Lower leg skin (tissue), 3 donors: Measurements from ENCODE around the gene MPZL2.

Source experiments
- POLR2A ChIP-seq, 2 donors: fragments of 450-650 bp; IDR thresholded peaks; one replicate each; pipeline ENCODE4 v1.6.1; 2016 to 2017; ENCODE audit warnings: antibody characterized with exemption in 2 of 2, mild to moderate bottlenecking in 1 of 2, moderate library complexity in 1 of 2
- TF ChIP-seq, protein P1 (sequence below), 3 donors: fragments of 450-650 bp; IDR thresholded peaks; one replicate each; pipeline ENCODE4 v1.5.1; 2016; ENCODE audit warnings: antibody characterized with exemption in 3 of 3, mild to moderate bottlenecking in 3 of 3, moderate library complexity in 2 of 3

DNA sequence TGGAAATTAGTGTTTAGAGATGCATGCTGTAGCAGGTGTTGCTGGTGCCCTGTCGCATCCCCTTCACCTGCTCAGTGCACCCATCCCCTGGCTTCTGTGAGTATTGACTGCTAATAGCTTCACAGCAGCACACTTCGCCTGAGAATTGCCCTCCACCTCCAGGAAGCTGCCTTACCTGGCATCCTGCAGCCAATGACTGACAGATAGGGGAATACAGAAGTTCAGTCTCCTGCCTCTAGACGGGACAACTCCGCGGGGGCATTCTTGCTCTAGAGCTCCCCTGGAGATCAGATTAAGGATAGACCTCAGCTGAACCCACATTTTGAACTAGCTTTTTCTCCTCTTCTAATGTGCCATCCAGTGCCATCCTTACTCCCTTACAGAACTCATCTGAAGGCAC, 31.1 kb upstream of the MPZL2 start:
- TF ChIP-seq, protein P1, sequence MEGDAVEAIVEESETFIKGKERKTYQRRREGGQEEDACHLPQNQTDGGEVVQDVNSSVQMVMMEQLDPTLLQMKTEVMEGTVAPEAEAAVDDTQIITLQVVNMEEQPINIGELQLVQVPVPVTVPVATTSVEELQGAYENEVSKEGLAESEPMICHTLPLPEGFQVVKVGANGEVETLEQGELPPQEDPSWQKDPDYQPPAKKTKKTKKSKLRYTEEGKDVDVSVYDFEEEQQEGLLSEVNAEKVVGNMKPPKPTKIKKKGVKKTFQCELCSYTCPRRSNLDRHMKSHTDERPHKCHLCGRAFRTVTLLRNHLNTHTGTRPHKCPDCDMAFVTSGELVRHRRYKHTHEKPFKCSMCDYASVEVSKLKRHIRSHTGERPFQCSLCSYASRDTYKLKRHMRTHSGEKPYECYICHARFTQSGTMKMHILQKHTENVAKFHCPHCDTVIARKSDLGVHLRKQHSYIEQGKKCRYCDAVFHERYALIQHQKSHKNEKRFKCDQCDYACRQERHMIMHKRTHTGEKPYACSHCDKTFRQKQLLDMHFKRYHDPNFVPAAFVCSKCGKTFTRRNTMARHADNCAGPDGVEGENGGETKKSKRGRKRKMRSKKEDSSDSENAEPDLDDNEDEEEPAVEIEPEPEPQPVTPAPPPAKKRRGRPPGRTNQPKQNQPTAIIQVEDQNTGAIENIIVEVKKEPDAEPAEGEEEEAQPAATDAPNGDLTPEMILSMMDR (IDR thresholded peaks at IDR 0.05): no peak
- TF ChIP-seq POLR2A (IDR thresholded peaks at IDR 0.05): no peak
